K562 (cell line): ENCODE data around the gene TERB1. TPM values are rescaled to one million over a fixed set of nuclear protein-coding genes. Genes with fewer than 3 reads are reported as not detected.

Source experiments
- ATAC-seq: fragments of 200-7000 bp; cut with Tn5 transposase; 3 replicates; pipeline ENCODE4 v1.9.1; 2020; ENCODE audit warnings: moderate library complexity
- BruUV-seq: library from RNA; stranded (reverse); fragments of 400-500 nt; replicated peaks from 2 replicates; lab custom pipeline; 2021; lab: Mats Ljungman, UMichigan
- CTCF ChIA-PET: fragments of 300-600 bp; formaldehyde crosslinking; extraction: SDS; loops from one replicate; lab custom pipeline; 2021; ENCODE audit warnings: low intra/inter-chr PET ratio; lab: Yijun Ruan, JAX
- POLR2A ChIA-PET: fragments of 300-600, 350-650 bp; sonication (Branson Sonifier 250); formaldehyde crosslinking; extraction: SDS; loops from one replicate; lab custom pipeline; 2021; ENCODE audit warnings: antibody characterized with exemption, inconsistent platforms; lab: Yijun Ruan, JAX
- DNase-seq, 4 experiments: peaks; one replicate each; pipeline versions ENCODE4 v3.0.0 to v3.0.0-alpha.2; 2011 to 2018; ENCODE audit warnings: low spot score in 3 of 4, mixed read lengths in 3 of 4; ENCODE audit errors: extremely low read depth in 1 of 4
- FAIRE-seq: peaks from 2 replicates; lab custom pipeline; 2011; peaks lifted over from hg19 to GRCh38; lab: Jason Lieb, UNC
- H2AFZ ChIP-seq: 2 replicates; pipeline ENCODE4 v1.6.0; 2011; ENCODE audit warnings: low read depth, low read length, control low read depth, inconsistent platforms
- H3K27ac ChIP-seq: fragments of 200-600 bp; 3 replicates; pipeline ENCODE4 v1.8.0; 2011; ENCODE audit warnings: low read depth, mild to moderate bottlenecking, control low read depth, inconsistent platforms, low read length, moderate library complexity, mixed read lengths; ENCODE audit errors: extremely low read depth
- H3K27me3 ChIP-seq, 2 experiments: fragments of 300-600 bp in 1 of 2; 2 replicates in 1 of 2; 3 replicates in 1 of 2; pipeline versions ENCODE4 v1.6.0 to v1.8.0; 2011; ENCODE audit warnings: inconsistent platforms in 2 of 2, low read length in 2 of 2, mild to moderate bottlenecking in 1 of 2, mixed read lengths in 1 of 2, moderate library complexity in 1 of 2; ENCODE audit not compliant: control insufficient read depth in 2 of 2, insufficient read depth in 2 of 2
- H3K36me3 ChIP-seq: fragments of 300-600 bp; 3 replicates; pipeline ENCODE4 v1.8.0; 2011; ENCODE audit warnings: mild to moderate bottlenecking, low read length, inconsistent platforms; ENCODE audit not compliant: control insufficient read depth, insufficient read depth
- H3K4me1 ChIP-seq, 2 experiments: fragments of 200-600 bp in 1 of 2; replicated peaks in 1 of 2; 2 replicates in 1 of 2; 3 replicates in 1 of 2; pipeline versions ENCODE4 v1.5.1 to v1.8.0; 2011; ENCODE audit warnings: inconsistent platforms in 2 of 2, low read length in 2 of 2, mild to moderate bottlenecking in 1 of 2, mixed read lengths in 1 of 2, moderate library complexity in 1 of 2; ENCODE audit not compliant: control insufficient read depth in 2 of 2, insufficient read depth in 2 of 2
- H3K4me2 ChIP-seq: 2 replicates; pipeline ENCODE4 v1.6.1; 2011; ENCODE audit warnings: low read length, control low read depth, inconsistent platforms, mixed read lengths; ENCODE audit not compliant: insufficient read depth
- H3K4me3 ChIP-seq: fragments of 200-600 bp; sonication (generic), shearing (Covaris generic); 2 replicates; pipeline ENCODE4 v1.5.1; 2016; ENCODE audit warnings: control low read depth, inconsistent platforms
- H3K79me2 ChIP-seq: fragments of 200-600 bp; 3 replicates; pipeline ENCODE4 v1.8.0; 2011; ENCODE audit warnings: low read length, inconsistent platforms; ENCODE audit not compliant: control insufficient read depth, insufficient read depth
- H3K9ac ChIP-seq, 2 experiments: 2 replicates each; pipeline versions ENCODE4 v1.6.0 to v1.6.1; 2011; ENCODE audit warnings: low read depth in 2 of 2, low read length in 2 of 2, control low read depth in 1 of 2, inconsistent platforms in 1 of 2, mild to moderate bottlenecking in 1 of 2, mixed read lengths in 1 of 2; ENCODE audit not compliant: insufficient read depth in 1 of 2
- H3K9me1 ChIP-seq: one replicate; pipeline ENCODE4 v1.6.0; 2011; ENCODE audit warnings: inconsistent platforms, mild to moderate bottlenecking, low read length, moderate library complexity; ENCODE audit not compliant: control insufficient read depth, insufficient read depth
- H3K9me3 ChIP-seq: replicated peaks from 2 replicates; pipeline ENCODE4 v1.5.1; 2011; ENCODE audit warnings: low read depth, low read length, inconsistent platforms; ENCODE audit not compliant: control insufficient read depth, insufficient read depth
- H4K20me1 ChIP-seq: replicated peaks from 2 replicates; pipeline ENCODE4 v1.6.1; 2011; ENCODE audit warnings: low read length, inconsistent platforms, mixed read lengths; ENCODE audit not compliant: control insufficient read depth, insufficient read depth
- BCLAF1 ChIP-seq, 2 experiments: fragments of 450-650 bp in 1 of 2; IDR thresholded peaks; 2 replicates each; pipeline ENCODE4 v1.6.1; 2011 to 2017; ENCODE audit warnings: low read depth in 2 of 2, antibody characterized with exemption in 1 of 2, borderline replicate concordance in 1 of 2, low read length in 1 of 2, mild to moderate bottlenecking in 1 of 2, mixed read lengths in 1 of 2; ENCODE audit not compliant: control insufficient read depth in 1 of 2
- CBFA2T2 ChIP-seq: fragments of 450-650 bp; conservative IDR thresholded peaks from 2 replicates; pipeline ENCODE4 v1.6.1; 2017; ENCODE audit warnings: mild to moderate bottlenecking
- HSF4 ChIP-seq: fragments of 250-450 bp; sonication (Bioruptor Pico); IDR thresholded peaks from 2 replicates; pipeline ENCODE4 v2.1.2; 2022; ENCODE audit warnings: mild to moderate bottlenecking, moderate library complexity, borderline replicate concordance
- JUNB ChIP-seq: fragments of 450-650 bp; formaldehyde crosslinking; conservative IDR thresholded peaks from 2 replicates; pipeline ENCODE4 v1.4.0; 2020; ENCODE audit warnings: mild to moderate bottlenecking
- KAT2B ChIP-seq: IDR thresholded peaks from one replicate; pipeline ENCODE4 v1.6.1; 2012; ENCODE audit warnings: low read depth, mild to moderate bottlenecking, control low read depth, inconsistent platforms, low read length, moderate library complexity
- RNF219 ChIP-seq: fragments of 250-450 bp; sonication (Bioruptor Pico); IDR thresholded peaks from 2 replicates; pipeline ENCODE4 v1.5.0; 2022; ENCODE audit warnings: mild to moderate bottlenecking
- SMAD4 ChIP-seq: fragments of 250-450 bp; sonication (Bioruptor Pico); conservative IDR thresholded peaks from 2 replicates; pipeline ENCODE4 v1.8.0; 2021; ENCODE audit warnings: inconsistent platforms, mild to moderate bottlenecking, moderate library complexity
- TCFL5 ChIP-seq: fragments of 250-450 bp; sonication (Bioruptor Pico); conservative IDR thresholded peaks from 2 replicates; pipeline ENCODE4 v1.6.1; 2021; ENCODE audit warnings: mild to moderate bottlenecking, moderate library complexity, matching md5 sums
- TRIM28 ChIP-seq: fragments of 450-650 bp; IDR thresholded peaks from 2 replicates; pipeline ENCODE4 v1.6.1; 2017
- USF2 ChIP-seq: sonication (generic); formaldehyde crosslinking; IDR thresholded peaks from 2 replicates; pipeline ENCODE4 v1.5.0; 2020; ENCODE audit warnings: missing genetic modification reagents
- ZNF655 ChIP-seq: fragments of 250-450 bp; sonication (Bioruptor Pico); IDR thresholded peaks from 2 replicates; pipeline ENCODE4 v1.5.0; 2021
- WGBS: fragments of 100-300 bp; shearing (Covaris generic); methylation state at CpG from one replicate; pipeline ENCODE4 v1.1.6; 2016; ENCODE audit warnings: low coverage, mixed read lengths; ENCODE audit not compliant: insufficient coverage; ENCODE audit errors: missing lambda C conversion rate; 5-methylcytosine and 5-hydroxymethylcytosine counted together
- in situ Hi-C: fragments of 300-500 bp; cut with MboI; formaldehyde crosslinking; loops from 4 replicates; pipeline ENCODE4 v1.15.0; 2018; ENCODE audit warnings: inconsistent platforms, mixed read lengths
- intact Hi-C: fragments of 100-400 bp; cut with micrococcal nuclease; formaldehyde crosslinking; loops from 2 replicates; pipeline ENCODE4 v1.14.2; 2022
- polyA plus RNA-seq, 8 experiments: library from polyadenylated mRNA; depleted of rRNA in 4 of 8; stranded (reverse) in 5 of 8; unstranded in 3 of 8; fragments of >200 nt; fragmentation: Nextera tagmentation in 2 of 8; fragmentation: Illumina TruSeq in 1 of 8; extraction: Ambion mirVana in 2 of 8; extraction: Trizol in 1 of 8; gene quantifications; 2 replicates each; pipeline versions ENCODE4 v1.2.1 to v1.2.3, GENCODE V29; 2011 to 2014; ENCODE audit warnings: inconsistent platforms in 1 of 8, missing spikeins in 1 of 8
- total RNA-seq, 7 experiments: library from RNA; depleted of rRNA in 6 of 7; stranded (reverse); fragments of >200 nt in 6 of 7; fragmentation: Illumina TruSeq in 2 of 7; extraction: Trizol in 2 of 7; gene quantifications; 2 replicates each; pipeline versions ENCODE4 v1.2.1 to v1.2.3, GENCODE V29; 2011 to 2021; ENCODE audit warnings: low replicate concordance in 1 of 7

Gene TERB1
- total and polyA plus RNA-seq, 9 of the 15 experiments (the other 6 are each of a cell fraction or from before 2014, with no cell fraction given): not detected

GRCh38 chr16:66714654-66715307, 86.6 kb downstream of the TERB1 start:
- DNase-seq (no peak), FAIRE-seq (no peak), ATAC-seq (no peak)
- in situ Hi-C loops: no loop called here
- Histone ChIP-seq H3K27me3 (no peaks in the 10 kb centered on the region), H3K4me3 (no peak overlapping the region), H3K9ac (no peak overlapping the region), H3K9me1 (no peaks in the 10 kb centered on the region), H3K4me1 (no peaks in the 10 kb centered on the region), H3K79me2 (no peaks in the 10 kb centered on the region), H3K36me3 (peaks cover 8% of the 10 kb centered on the region; the same call in 2 of the 3 replicates), H2AFZ (no peak overlapping the region), H4K20me1 (no peaks in the 10 kb centered on the region), H3K9me3 (no peaks in the 10 kb centered on the region), H3K4me2 (no peak overlapping the region), H3K27ac (no peak overlapping the region)
- WGBS: 9% methylated on average over 6 of the region's 6 CpGs
- intact Hi-C loops: no loop called here
- CTCF ChIA-PET: no interaction called here
- no TSS peak for BruUV-seq
- POLR2A ChIA-PET: interaction anchor here (0.7 kb wide), 1 partner anchor 158 kb away, joined by 4 read pairs; no protein-coding TSS in a partner anchor
- TF ChIP-seq SMAD4 (CRISPR knock-in tag): no peak
- no peak for TF ChIP-seq USF2 (CRISPR knock-in tag)
- no peak for TF ChIP-seq HSF4
- TF ChIP-seq TRIM28: no peak
- no peak for TF ChIP-seq RNF219
- TF ChIP-seq BCLAF1 (IDR thresholded peaks at IDR 0.05; ENCODE audit: borderline replicate concordance in 1 of 2, control insufficient read depth in 1 of 2, low read depth in 2 of 2, low read length in 1 of 2): no peak
- TF ChIP-seq JUNB (CRISPR knock-in tag): no peak
- TF ChIP-seq CBFA2T2: no peak
- no peak for TF ChIP-seq ZNF655 (CRISPR knock-in tag)
- no peak for TF ChIP-seq KAT2B
- TF ChIP-seq TCFL5: no peak
